Trophoblast cell (in vitro differentiated cells and primary cell): ENCODE results near the gene VAV1.
A peak's percentile ranks its signal among the peaks of the same experiment; 100 is the strongest.

Experiments used
- DNase-seq, 2 donors: peaks; one replicate each; pipeline ENCODE4 v3.0.0-alpha.2; 2016
- H2AFZ ChIP-seq: 2 replicates; pipeline ENCODE4 v1.6.1; 2013; ENCODE audit warnings: low read length, moderate library complexity, mild to moderate bottlenecking; ENCODE audit not compliant: insufficient read depth, poor library complexity
- H2AK5ac ChIP-seq: 2 replicates; pipeline ENCODE4 v1.6.1; 2013; ENCODE audit warnings: mild to moderate bottlenecking, low read length
- H2BK120ac ChIP-seq: 2 replicates; pipeline ENCODE4 v1.6.1; 2013; ENCODE audit warnings: low read length, mild to moderate bottlenecking, moderate library complexity; ENCODE audit not compliant: insufficient read depth, poor library complexity
- H2BK12ac ChIP-seq: 2 replicates; pipeline ENCODE4 v1.6.1; 2013; ENCODE audit warnings: mild to moderate bottlenecking, low read length, moderate library complexity
- H2BK5ac ChIP-seq: 2 replicates; pipeline ENCODE4 v1.6.1; 2013; ENCODE audit warnings: low read length, low read depth, moderate library complexity, mild to moderate bottlenecking; ENCODE audit not compliant: poor library complexity
- H3K14ac ChIP-seq: 2 replicates; pipeline ENCODE4 v1.6.1; 2013; ENCODE audit warnings: mild to moderate bottlenecking, low read length
- H3K18ac ChIP-seq: 2 replicates; pipeline ENCODE4 v1.6.1; 2013; ENCODE audit warnings: mild to moderate bottlenecking, low read length
- H3K23ac ChIP-seq: 2 replicates; pipeline ENCODE4 v1.6.1; 2013; ENCODE audit warnings: low read length
- H3K27ac ChIP-seq: 2 replicates; pipeline ENCODE4 v1.5.1; 2013; ENCODE audit warnings: low read depth, mild to moderate bottlenecking, inconsistent platforms, low read length, moderate library complexity
- H3K27me3 ChIP-seq: 2 replicates; pipeline ENCODE4 v1.6.1; 2013; ENCODE audit warnings: inconsistent platforms, mild to moderate bottlenecking, low read length, moderate library complexity; ENCODE audit not compliant: insufficient read depth
- H3K36me3 ChIP-seq, 2 experiments: 1 replicate in 1 of 2; 2 replicates in 1 of 2; pipeline ENCODE4 v1.6.1; 2013; ENCODE audit warnings: low read length in 2 of 2, mild to moderate bottlenecking in 2 of 2, moderate library complexity in 1 of 2; ENCODE audit not compliant: insufficient read depth in 2 of 2, control insufficient read depth in 1 of 2
- H3K4ac ChIP-seq: 2 replicates; pipeline ENCODE4 v1.6.1; 2013; ENCODE audit warnings: low read depth, mild to moderate bottlenecking, low read length, moderate library complexity
- H3K4me1 ChIP-seq, 2 experiments: 1 replicate in 1 of 2; 2 replicates in 1 of 2; pipeline ENCODE4 v1.6.1; 2013; ENCODE audit warnings: low read length in 2 of 2, mild to moderate bottlenecking in 2 of 2, moderate library complexity in 1 of 2; ENCODE audit not compliant: insufficient read depth in 2 of 2, control insufficient read depth in 1 of 2
- H3K4me2 ChIP-seq: 2 replicates; pipeline ENCODE4 v1.6.1; 2013; ENCODE audit warnings: inconsistent platforms, mild to moderate bottlenecking, low read length, moderate library complexity
- H3K4me3 ChIP-seq: 2 replicates; pipeline ENCODE4 v1.5.1; 2013; ENCODE audit warnings: mild to moderate bottlenecking, low read depth, low read length, inconsistent platforms
- H3K79me1 ChIP-seq: one replicate; pipeline ENCODE4 v1.6.1; 2013; ENCODE audit warnings: low read length
- H3K79me2 ChIP-seq: 2 replicates; pipeline ENCODE4 v1.6.1; 2013; ENCODE audit warnings: low read length, mild to moderate bottlenecking; ENCODE audit not compliant: control insufficient read depth, insufficient read depth, poor library complexity
- H3K9ac ChIP-seq: 2 replicates; pipeline ENCODE4 v1.6.1; 2013; ENCODE audit warnings: mild to moderate bottlenecking, low read length
- H3K9me3 ChIP-seq: 2 replicates; pipeline ENCODE4 v1.6.1; 2013; ENCODE audit warnings: low read depth, mild to moderate bottlenecking, control low read depth, inconsistent platforms, low read length; ENCODE audit not compliant: insufficient read depth
- H4K12ac ChIP-seq: 2 replicates; pipeline ENCODE4 v1.6.1; 2013; ENCODE audit warnings: low read depth, mild to moderate bottlenecking, low read length, moderate library complexity
- H4K8ac ChIP-seq: 2 replicates; pipeline ENCODE4 v1.6.1; 2013; ENCODE audit warnings: low read depth, mild to moderate bottlenecking, low read length, moderate library complexity
- H4K91ac ChIP-seq: one replicate; pipeline ENCODE4 v1.6.1; 2013; ENCODE audit warnings: low read depth, mild to moderate bottlenecking, low read length, moderate library complexity
- WGBS: extraction: QIAGEN DNeasy Blood & Tissue Kit; methylation state at CpG from one replicate; pipeline ENCODE4 v1.1.7; 2013; ENCODE audit warnings: missing lambda C conversion rate; ENCODE audit not compliant: insufficient read length, insufficient coverage; ENCODE audit errors: extremely low coverage; 5-methylcytosine and 5-hydroxymethylcytosine counted together

VAV1 gene

GRCh38 chr19:6809262-6809661 lies 36.8 kb downstream of the VAV1 start:
- Histone ChIP-seq H3K4me3 (no peak overlapping the region), H2AK5ac (no peak overlapping the region)

GRCh38 chr19:6811378-6811777 lies 38.9 kb downstream of the VAV1 start:
- H3K9me3 ChIP-seq = peaks cover 6% of the 10 kb centered on the region
- H3K4me2 ChIP-seq = no peak overlapping the region
- no peaks in the 10 kb centered on the region for H3K27me3 ChIP-seq
- no peak overlapping the region for H4K12ac ChIP-seq
- H3K18ac ChIP-seq = no peak overlapping the region
- no peaks in the 10 kb centered on the region for H3K4me1 ChIP-seq
- no peak overlapping the region for H3K4ac ChIP-seq
- H3K36me3 ChIP-seq = no peaks in the 10 kb centered on the region
- H2AK5ac ChIP-seq = no peak overlapping the region
- no peak overlapping the region for H3K9ac ChIP-seq
- no peak overlapping the region for H2BK120ac ChIP-seq
- no peaks in the 10 kb centered on the region for H3K79me2 ChIP-seq
- no peak overlapping the region for H3K14ac ChIP-seq
- H3K27ac ChIP-seq = no peak overlapping the region
- no peak overlapping the region for H3K4me3 ChIP-seq
- H4K91ac ChIP-seq = no peak overlapping the region
- no peak for DNase-seq
- no peak overlapping the region for H2AFZ ChIP-seq
- no peak overlapping the region for H2BK12ac ChIP-seq
- no peak overlapping the region for H3K23ac ChIP-seq
- H3K79me1 ChIP-seq = no peaks in the 10 kb centered on the region
- no peak overlapping the region for H4K8ac ChIP-seq
- H2BK5ac ChIP-seq = no peak overlapping the region
- WGBS = no CpG with 5 or more reads among the region's 3 CpGs

More at GRCh38 chr19:6809262-6809661, 36.8 kb downstream of the VAV1 start:
- Histone ChIP-seq H3K36me3 (no peaks in the 10 kb centered on the region), H3K14ac (no peak overlapping the region), H3K79me2 (no peaks in the 10 kb centered on the region), H3K9me3 (peaks cover 5% of the 10 kb centered on the region), H4K8ac (no peak overlapping the region), H3K18ac (no peak overlapping the region), H2AFZ (no peak overlapping the region), H2BK12ac (no peak overlapping the region), H3K27me3 (no peaks in the 10 kb centered on the region), H2BK120ac (no peak overlapping the region), H3K4me1 (no peaks in the 10 kb centered on the region), H3K4me2 (no peak overlapping the region), H4K91ac (no peak overlapping the region), H3K79me1 (no peaks in the 10 kb centered on the region), H2BK5ac (no peak overlapping the region), H3K27ac (no peak overlapping the region), H3K4ac (no peak overlapping the region), H3K9ac (no peak overlapping the region), H3K23ac (no peak overlapping the region), H4K12ac (no peak overlapping the region)
- no peak for DNase-seq
- WGBS = no CpG with 5 or more reads among the region's 4 CpGs

GRCh38 chr19:6811906-6812305 lies 39.4 kb downstream of the VAV1 start:
- peaks cover 6% of the 10 kb centered on the region for H3K9me3 ChIP-seq
- H3K36me3 ChIP-seq = no peaks in the 10 kb centered on the region
- H2AK5ac ChIP-seq = no peak overlapping the region
- no peak overlapping the region for H2AFZ ChIP-seq
- H3K4me3 ChIP-seq = no peak overlapping the region
- no peak overlapping the region for H3K14ac ChIP-seq
- no peak overlapping the region for H2BK120ac ChIP-seq
- H3K4me1 ChIP-seq = no peaks in the 10 kb centered on the region
- no CpG with 5 or more reads among the region's 2 CpGs for WGBS
- no peak overlapping the region for H4K91ac ChIP-seq
- H3K27me3 ChIP-seq = no peaks in the 10 kb centered on the region
- DNase-seq = peak; percentile 18 to 69
- no peak overlapping the region for H3K18ac ChIP-seq
- no peak overlapping the region for H3K27ac ChIP-seq
- H2BK5ac ChIP-seq = no peak overlapping the region
- H2BK12ac ChIP-seq = no peak overlapping the region
- no peaks in the 10 kb centered on the region for H3K79me2 ChIP-seq
- H3K9ac ChIP-seq = no peak overlapping the region
- H4K12ac ChIP-seq = no peak overlapping the region
- H3K4ac ChIP-seq = no peak overlapping the region
- no peak overlapping the region for H3K23ac ChIP-seq
- no peak overlapping the region for H4K8ac ChIP-seq
- H3K4me2 ChIP-seq = no peak overlapping the region
- H3K79me1 ChIP-seq = no peaks in the 10 kb centered on the region

GRCh38 chr19:6812612-6813011 lies 40.1 kb downstream of the VAV1 start:
- Histone ChIP-seq H2BK120ac (no peak overlapping the region), H3K79me1 (no peaks in the 10 kb centered on the region), H2AK5ac (no peak overlapping the region), H2AFZ (no peak overlapping the region), H3K14ac (no peak overlapping the region), H3K18ac (no peak overlapping the region), H4K8ac (no peak overlapping the region), H2BK12ac (no peak overlapping the region), H4K91ac (no peak overlapping the region), H3K4ac (no peak overlapping the region), H3K9me3 (peaks cover 4% of the 10 kb centered on the region), H3K27ac (no peak overlapping the region), H3K27me3 (no peaks in the 10 kb centered on the region), H3K79me2 (no peaks in the 10 kb centered on the region), H3K4me1 (no peaks in the 10 kb centered on the region), H3K23ac (no peak overlapping the region), H3K4me3 (no peak overlapping the region), H4K12ac (no peak overlapping the region), H3K36me3 (no peaks in the 10 kb centered on the region), H3K9ac (no peak overlapping the region), H3K4me2 (no peak overlapping the region), H2BK5ac (no peak overlapping the region)
- 88% methylated on average over 1 of the region's 2 CpGs for WGBS
- no peak for DNase-seq
